LHCN-M2 (cell line): ENCODE measurements around the gene EHMT1. TPM values are rescaled to one million over a fixed set of nuclear protein-coding genes. Genes with fewer than 3 reads are reported as not detected.

Source experiments
- DNase-seq: peaks from one replicate; pipeline ENCODE4 v3.0.0-alpha.2; 2012; ENCODE audit warnings: low read depth
- total RNA-seq: library from RNA; depleted of rRNA; stranded (reverse); fragments of >200 nt; gene quantifications from 2 replicates; pipeline ENCODE4 v1.2.3, GENCODE V29; 2014

The EHMT1 gene
- total RNA-seq, 1 experiment from 2014 or later = 43.5 TPM

DNA sequence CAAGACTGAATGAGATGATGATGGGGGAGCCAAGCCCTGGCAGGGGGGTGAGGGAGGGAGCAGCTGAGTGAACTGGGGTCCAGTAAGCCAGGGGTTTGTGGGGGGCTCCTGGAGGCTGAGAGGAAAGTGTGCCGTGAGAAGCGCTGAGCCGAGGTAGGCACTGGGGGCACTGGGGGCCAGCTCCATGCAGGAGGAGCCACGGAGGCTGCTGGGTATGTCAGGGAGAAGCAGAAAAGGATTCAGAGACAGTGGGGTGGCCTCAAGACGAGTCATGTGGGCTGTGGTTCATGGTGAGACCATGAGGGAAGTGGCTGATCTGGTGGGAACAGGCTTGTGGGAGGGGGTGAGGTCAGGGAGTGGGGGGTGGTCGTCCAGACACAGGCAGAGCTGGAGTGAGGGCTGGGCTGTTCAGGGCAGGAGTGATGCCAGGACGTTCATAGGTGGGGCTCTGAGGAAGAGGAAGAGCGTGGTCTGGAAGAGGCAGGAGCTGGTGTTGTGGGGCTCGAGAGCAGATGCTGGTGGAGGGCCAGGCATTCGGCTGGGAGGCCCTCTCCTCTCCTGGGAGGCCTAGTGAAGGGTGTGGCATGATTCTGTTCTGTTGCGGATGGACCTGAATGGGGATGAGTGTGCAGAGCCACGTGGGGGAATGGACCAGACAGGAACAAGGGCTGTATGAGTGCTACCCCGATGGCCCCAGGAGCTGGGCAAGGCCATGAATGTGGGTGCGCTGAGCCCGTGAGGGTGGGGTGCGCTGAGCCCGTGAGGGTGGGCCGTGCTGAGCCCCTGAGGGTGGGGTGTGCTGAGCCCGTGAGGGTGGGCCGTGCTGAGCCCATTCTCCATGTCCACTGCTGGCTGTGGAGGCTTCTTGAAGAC is 166.1 kb downstream of the EHMT1 start:
- DNase-seq = no peak

DNA sequence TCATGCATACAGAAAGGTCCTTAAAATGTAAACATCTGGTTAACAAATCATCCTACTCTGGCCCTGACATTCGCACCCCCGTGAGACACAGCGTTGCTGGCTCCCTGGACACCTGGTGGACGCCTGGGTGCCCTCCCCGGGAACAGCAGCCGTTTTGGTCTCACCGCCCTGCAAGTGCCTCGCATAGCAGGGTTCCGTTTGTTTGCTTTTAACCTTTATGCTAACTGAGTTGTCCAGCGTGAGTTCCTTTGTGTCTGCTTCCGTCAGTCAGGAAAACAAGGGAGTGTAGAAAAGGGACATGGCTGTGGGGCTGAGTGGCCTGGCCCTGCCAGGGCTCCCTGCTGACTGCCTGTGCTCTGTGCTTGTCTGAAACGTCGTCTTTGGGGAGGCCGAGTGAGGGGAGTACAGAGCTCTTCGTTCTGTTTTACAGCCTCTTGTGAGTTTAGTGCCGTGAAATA is 166.9 kb downstream of the EHMT1 start:
- DNase-seq = no peak

DNA sequence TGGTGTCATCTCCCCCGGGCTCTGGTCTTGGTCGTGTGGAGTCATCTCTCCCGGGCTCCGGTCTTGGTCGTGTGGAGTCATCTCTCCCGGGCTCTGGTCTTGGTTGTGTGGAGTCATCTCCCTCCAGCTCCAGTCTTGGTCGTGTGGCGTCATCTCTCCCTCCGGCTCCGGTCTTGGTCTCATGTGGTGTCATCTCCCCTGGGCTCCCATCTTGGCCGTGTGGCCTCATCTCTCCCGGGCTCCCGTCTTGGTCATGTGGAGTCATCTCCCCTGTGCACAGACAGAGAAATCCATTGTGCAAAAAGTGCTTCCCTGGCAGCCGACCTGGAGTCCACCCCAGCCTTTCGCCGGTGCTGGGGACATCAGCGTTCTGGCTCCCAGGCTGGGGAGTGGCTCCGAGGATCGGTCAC is 167.7 kb downstream of the EHMT1 start:
- DNase-seq = peak; percentile 38

DNA sequence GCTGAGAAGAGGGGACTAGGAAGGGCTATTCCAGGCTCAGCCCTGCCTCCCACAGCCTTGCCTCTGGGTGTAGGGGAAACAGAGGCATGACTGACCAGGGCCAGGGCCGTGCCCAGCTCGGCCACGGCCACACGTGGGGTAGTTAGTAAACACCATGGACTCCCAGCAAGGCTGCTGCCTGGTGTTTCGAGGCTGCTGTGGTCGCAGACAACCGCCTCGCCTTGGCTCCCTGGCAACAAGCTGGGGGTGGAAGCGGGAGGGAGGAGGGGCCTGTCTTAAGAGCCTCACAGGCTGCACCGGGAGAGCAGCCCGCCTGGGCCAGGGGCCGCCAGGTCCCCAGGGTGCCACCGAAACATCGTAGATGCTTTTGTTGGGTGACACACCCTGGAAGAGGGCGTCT is 168.6 kb downstream of the EHMT1 start:
- no peak for DNase-seq

DNA sequence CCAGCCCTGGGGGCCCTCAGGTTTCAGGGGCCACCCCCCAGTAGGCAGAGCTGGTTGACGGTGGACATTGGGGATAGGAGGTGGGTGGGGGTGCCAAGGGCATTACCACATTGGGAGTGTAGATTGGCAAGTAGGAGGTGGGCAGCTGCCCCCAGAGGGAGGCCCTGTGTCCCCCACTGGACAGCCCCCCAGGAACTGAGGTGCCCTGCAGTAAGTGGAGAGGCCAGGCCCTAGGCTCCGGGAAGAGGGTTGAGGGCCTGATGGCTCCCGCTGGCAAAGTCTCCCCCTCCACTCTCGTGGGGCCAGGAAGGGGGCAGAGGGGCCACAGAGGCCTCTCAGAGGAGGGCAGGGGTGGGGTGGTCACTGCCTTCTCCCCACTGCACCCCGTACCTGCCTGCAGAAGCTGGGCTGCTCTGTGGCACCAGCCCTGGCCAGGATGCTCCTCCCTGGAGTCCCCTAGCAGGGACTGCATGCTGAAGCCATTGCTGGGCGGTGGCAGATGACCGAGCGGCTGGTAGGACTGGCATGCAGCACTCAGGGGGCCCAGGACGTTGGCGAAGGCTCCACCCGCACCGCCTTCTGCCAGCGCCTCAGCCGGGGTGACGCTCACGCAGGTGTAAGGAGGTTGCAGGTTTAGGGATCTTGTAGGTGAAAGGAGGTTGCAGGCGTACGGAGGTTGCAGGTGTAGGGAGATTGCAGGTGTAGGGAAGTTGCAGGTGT is 169.1 kb downstream of the EHMT1 start:
- no peak for DNase-seq

DNA sequence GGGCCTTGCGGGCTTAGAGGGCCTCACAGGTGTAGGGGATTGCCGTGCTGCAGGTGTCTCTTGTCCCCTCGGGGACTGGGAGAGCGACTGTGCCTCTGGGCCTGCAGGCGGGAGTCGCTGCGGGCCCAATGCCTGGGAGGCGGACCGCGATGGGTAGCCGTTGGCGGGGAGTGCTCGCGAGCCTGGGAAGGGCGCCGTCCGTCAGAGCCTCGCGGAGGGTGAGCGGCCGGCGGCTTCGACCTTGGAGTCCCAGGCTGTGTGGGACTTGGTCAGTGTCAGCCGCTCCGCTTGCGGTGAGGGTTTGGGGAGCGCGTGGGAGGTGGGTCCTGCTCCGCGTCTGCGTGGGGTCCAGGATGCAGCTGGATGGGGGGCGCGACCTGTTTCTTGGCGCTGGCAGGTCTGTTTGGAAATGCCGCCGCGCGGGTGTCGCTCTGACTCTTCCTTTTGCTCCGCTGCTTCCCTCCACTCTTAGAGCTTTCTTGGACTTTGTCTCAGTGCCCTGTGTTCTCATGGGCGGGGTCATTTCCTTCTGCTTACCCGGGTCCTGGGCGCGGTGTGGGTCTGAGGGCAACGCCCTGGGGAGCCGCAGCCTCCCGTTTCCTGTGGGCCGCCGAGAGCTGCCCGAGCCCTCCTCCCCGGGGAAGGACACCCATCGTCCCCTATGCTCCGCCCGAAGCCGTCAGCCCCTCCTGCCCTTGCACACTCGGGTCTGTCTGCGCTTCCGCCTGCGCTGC is 169.9 kb downstream of the EHMT1 start:
- no peak for DNase-seq

DNA sequence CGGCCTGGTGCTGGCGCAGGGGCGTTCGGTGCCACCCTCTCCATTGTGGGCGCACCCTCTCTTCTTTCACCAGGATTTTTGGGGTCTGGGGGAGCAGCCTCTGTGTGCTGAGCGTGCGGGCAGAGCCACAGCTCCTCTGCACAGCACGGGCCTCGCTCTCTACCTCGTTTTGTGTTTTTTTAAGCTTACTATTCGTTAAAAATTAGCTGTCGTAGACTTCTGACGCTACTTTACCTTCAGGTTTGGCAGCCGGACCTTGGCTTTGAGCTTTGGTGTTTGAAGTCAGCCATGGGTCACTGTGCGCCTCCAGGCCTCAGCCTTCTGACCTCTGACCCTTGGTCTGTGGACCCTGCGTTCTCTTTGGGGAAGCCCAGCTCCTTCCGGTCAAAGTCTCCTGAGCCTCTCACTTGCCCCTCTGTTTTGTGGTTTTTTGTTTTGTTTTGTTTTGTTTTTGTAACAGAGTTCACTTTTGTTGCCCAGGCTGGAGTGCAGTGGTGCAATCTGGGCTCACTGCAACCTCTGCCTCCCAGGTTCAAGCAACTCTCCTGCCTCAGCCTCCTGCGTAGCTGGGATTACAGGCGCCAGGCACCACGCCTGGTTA is 170.6 kb downstream of the EHMT1 start:
- no peak for DNase-seq

DNA sequence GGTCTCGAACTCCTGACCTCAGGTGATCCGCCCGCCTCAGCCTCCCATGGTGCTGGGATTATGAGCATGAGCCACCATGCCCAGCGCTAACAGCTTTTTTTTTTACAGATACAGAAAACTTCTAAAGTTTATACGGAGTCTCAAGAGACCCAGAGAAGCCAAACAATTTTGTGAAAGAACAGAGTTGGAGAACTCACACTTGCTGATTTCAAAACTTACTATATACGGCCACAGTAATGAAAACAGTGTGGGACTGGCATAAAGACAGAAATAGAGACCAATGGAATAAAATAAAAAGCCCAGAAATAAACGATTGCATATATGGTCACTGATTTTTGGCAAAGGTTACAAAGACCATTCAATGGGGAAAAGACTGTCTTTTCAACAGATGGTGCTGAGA is 173.1 kb downstream of the EHMT1 start:
- no peak for DNase-seq

DNA sequence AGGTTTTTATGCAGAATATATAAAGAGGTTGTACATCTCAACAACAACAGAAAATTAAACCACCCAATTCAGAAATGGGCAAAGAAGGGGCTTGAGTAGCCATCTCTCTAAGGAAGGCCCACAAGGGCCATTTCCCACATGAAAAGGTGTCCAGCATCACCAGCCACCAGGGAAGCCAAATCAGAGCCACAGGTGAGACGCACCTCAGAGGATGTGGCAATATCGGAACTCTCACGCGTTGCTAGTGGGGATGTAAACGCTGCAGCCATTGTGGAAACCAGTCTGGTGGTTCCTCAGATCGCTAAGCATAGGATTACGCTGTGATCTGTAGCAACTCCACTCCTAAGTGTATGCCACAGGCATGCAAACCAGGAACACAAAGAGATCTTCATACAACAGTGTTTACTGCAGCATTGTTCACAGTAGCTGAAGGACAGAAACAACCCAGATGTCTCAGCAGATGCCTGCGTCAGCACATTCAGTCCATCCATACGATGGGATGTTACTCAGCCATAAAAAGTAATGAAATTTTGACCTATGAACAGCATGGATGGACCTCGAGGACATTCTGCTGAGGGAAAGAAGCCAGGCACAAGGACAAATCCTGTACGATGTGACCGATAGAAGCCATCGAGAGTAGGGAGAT is 174.5 kb downstream of the EHMT1 start:
- DNase-seq = no peak

DNA sequence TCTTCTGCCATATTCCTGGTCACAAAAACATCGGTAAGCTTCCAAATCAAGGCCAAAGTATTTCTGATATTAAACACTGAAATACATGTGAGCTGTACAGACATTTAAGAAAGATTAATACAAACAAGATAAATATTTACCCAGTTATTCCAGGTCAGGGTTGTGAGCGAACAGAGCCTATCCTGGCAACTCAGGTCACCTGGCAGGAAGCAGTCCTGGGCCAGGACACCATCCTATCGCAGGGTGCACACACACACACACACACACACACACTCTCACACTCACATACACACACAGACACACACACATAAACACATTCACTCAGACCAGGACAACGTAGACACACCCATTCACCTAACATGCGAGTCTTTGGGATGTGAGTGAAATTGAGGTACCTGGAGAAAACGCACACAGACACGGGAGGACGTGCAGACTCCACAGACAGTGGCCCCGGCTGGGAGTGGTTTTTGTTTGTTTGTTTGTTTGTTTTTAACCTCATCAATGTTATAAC is 176.4 kb downstream of the EHMT1 start:
- DNase-seq = no peak

DNA sequence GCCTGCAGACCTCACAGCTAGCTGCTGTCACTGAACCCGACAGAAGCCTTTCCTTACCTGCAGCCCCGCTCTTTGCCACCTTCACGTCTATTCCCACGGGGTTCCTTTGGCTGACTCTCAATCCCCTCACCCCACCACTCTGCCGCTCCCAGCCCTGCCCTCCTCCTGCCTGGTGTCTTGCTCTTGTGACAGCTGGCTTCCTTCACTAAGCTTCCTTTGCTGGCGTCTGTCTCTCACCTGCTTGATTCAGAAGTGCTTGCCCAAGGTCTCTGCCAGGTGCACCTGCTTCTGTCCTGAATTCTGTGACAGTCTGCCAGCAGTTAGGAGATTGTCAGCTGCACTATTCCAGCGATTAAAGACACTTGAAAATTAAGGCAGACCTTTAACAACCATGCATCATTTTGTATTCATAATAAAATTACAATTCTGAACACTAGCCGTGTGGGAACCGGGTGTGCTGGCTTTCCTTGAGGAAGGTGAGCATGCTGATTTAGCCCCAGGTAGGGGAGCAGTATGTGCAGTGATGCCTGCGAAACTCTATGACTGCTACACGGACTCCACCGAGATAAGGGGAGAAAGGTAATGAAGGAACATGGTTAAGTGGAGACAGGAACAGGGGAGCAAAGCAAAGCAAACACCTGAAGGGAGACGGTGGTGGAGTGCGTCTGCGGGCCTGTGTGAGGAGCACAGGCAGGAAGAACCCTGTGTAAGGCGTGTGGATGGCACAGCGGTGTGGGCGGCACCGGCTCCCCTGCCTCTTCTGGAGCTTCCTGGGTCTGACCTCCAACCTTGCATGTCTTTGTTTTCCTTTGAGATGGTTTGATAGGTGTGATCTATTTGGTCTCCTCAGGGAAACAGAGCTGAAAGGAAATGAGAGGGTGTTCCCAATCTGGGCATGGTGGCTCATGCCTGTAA is 178.7 kb downstream of the EHMT1 start:
- no peak for DNase-seq

DNA sequence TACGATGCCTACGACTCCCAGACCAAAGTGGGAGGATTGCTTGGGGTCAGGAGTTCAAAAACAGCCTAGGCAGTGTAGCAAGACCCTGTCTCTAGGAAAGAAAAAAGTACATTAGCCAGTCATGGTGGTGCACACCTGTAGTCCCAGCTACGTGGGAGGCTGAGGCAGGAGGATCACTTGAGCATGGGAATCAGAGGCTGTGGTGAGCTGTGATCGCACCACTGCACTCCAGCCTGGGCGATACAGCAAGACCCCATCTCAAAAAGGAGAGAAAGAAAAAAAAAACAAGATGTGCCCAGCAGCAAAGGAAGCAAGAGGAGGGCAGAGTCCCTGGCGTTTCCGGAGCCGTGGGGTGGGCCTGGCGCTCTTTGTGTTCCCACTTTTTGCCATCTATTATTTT is 179.3 kb downstream of the EHMT1 start:
- DNase-seq = no peak

DNA sequence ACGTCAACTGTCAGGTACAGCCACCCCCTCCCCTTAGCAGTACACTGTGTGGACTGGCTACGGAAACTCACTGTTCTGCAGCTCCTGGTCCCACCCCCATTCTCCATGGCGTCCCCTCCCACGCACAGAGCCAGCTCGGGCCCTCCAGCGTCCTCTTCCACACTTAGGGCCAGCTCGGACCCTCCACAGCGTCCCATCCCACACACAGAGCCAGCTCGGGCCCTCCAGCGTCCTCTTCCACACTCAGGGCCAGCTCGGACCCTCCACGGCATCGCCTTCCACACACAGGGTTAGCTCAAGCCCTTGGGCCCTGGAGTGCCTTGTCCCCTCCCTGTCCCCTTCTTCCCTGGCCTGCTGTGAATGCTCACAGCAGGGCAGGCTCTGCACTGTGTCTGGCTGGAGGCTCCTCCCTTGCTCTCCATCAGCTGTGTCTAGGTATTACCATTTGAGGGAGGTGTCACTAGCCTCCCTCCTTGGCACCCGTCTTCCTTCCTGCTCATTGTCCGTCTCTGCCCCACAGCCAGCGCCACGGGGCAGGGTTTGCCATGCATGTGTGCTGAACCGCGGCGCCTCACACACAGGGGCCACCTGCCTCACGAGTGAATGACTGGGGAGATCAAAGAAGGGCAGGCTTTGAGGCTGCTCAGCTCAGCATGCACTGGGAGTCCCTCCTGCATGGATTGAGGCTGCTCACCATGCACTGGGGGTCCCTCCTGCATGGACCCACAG is 180.3 kb downstream of the EHMT1 start:
- no peak for DNase-seq

DNA sequence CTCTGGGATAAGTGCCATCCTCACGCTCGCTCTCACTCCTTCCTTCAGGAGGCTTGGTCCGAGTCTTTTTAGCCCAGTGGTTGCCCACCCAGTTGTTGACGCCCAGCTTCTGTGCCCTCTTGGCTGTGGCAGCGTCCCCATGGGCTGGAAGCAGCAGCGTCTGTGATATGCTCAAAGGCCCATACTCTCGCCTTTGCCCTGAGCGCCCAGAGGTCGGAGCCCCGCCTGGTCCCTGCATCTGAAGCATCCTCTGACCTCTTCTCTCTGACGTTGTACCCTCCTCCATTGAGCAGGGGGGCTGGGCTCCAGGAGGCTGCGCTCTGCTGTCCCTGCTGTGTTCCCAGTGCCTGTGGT is 180.8 kb downstream of the EHMT1 start:
- no peak for DNase-seq

DNA sequence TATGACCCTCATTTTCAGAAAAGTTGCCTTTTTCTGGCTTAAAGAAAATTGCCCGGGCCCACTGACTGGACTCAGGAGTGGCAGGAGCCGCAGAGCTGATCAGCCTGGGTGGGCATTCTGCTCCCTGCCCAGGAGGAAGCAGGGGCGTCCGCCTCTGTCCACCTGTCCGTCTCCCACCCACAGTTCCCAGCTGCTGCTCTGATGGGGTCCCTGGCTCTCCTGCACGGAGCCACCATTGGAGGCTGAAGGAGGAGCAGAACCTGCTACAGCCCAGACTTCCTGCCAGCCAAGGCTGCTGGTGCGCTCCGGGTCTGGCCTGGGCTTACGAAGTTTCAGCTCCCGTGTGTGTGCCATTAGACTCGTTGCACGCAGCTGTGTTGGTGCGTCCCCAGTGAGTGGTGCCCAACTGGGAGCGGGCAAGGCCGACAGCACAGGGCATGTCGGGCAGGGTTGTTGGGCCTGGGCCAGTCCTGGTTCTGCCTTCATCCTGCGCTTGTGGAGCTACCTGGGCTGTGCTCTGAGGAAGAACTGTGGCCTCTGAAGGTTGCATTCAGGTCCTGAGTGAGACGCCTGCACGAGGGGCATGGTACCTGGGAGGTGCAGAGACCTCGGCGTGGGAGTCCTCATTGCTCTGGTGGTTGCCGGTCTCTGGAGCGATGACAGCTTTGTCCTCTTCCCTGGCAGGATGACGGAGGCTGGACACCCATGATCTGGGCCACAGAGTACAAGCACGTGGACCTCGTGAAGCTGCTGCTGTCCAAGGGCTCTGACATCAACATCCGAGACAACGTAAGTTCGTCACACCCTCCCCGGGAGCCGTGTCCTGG is 181.6 kb downstream of the EHMT1 start:
- no peak for DNase-seq

DNA sequence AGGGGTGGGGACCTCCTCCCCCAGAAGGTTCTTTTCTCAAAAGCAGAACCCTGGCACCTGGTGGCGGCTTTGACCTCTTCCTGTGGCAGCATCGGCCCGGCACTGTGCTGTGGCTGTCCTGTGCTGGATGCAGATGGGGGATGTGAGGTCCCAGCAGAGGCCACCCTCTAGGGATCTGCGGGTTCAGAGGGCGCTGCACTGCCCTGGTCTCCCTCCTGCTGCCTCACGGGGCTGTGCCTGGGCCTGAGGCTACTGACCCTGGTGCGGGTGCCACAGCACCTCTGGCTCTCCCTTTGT is 182.2 kb downstream of the EHMT1 start:
- no peak for DNase-seq

DNA sequence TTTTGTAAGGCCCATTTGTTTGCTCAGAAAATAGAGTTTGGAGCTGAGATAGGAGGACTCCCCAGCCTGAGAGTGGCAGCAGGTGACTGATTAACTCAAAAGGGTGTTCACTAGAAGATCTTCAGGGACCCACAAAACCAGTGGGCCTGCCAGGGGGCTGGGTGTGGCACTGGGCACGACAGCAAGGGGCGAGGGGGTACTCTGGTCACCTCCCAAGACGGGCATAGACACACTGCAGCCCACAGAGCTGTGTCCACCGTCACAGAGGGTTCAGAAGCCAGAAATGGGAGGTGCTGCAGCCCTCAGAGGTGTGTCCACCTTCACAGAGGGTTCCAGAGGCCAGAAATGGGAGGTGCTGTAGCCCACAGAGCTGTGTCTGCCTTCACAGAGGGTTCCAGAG is 183.2 kb downstream of the EHMT1 start:
- no peak for DNase-seq

DNA sequence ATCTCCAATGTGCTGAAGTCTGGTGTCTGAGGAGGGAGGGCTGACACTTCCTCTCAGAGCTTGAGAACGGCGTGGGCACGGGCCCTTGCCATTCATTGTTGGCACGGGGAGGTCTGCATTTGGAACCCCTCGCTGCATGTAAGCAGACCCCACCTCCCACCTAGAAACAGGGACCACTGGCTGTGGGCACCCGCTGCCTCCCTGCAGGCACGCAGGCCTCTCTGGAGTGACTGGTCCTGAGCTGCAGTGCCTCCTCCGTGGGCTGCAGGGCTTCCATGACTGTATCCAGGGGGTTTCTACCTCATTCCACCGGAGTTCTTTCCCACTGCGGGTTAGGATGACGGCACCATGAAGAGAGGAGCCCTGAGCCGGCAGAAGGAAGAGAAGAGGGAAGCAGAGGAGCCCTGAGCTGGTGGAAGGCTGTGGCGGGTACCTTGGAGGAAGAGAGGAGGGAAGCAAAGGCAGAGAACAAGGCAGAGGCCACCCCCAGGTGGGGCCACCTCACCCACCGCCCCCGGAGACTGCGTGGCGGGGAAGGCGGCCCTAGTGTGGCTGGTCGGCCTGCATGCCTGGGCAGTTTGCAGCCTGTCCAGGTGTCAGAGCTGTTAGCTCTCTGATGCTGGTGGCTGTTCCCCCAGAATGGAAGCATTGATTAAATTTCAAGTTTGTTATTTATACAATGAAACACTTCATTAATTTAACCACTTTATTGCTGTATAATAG is 183.9 kb downstream of the EHMT1 start:
- DNase-seq = no peak
